WTC11 (cell line): Measurements from ENCODE around the gene GATC. TPM values are rescaled to one million over a fixed set of nuclear protein-coding genes. Genes with fewer than 3 reads are reported as not detected.

Experiments
- ATF2 ChIP-seq: sonication (generic); formaldehyde crosslinking; IDR thresholded peaks from 2 replicates; pipeline ENCODE4 v1.8.1; 2022; ENCODE audit warnings: low read depth, missing genetic modification reagents, borderline replicate concordance
- ATF3 ChIP-seq: sonication (generic); formaldehyde crosslinking; conservative IDR thresholded peaks from 2 replicates; pipeline ENCODE4 v1.8.1; 2022; ENCODE audit warnings: mild to moderate bottlenecking, missing genetic modification reagents
- CDX4 ChIP-seq: fragments of 250-450 bp; sonication (Bioruptor Pico); IDR thresholded peaks from 2 replicates; pipeline ENCODE4 v1.9.0; 2021; ENCODE audit warnings: moderate library complexity, mild to moderate bottlenecking, inconsistent platforms, borderline replicate concordance
- CREM ChIP-seq: sonication (generic); formaldehyde crosslinking; IDR thresholded peaks from 2 replicates; pipeline ENCODE4 v1.8.1; 2022; ENCODE audit warnings: mild to moderate bottlenecking, missing genetic modification reagents, moderate library complexity
- CTCF ChIP-seq: fragments of 200-600 bp; IDR thresholded peaks from 2 replicates; pipeline ENCODE4 v1.8.0; 2022; ENCODE audit warnings: antibody characterized with exemption
- ERG ChIP-seq: fragments of 250-450 bp; sonication (Bioruptor Pico); IDR thresholded peaks from 2 replicates; pipeline ENCODE4 v1.8.0; 2021; ENCODE audit warnings: mild to moderate bottlenecking
- ESRRA ChIP-seq: sonication (generic); formaldehyde crosslinking; IDR thresholded peaks from 2 replicates; pipeline ENCODE4 v1.8.1; 2022; ENCODE audit warnings: mild to moderate bottlenecking, missing genetic modification reagents, borderline replicate concordance
- ETV6 ChIP-seq: sonication (generic); formaldehyde crosslinking; IDR thresholded peaks from 2 replicates; pipeline ENCODE4 v1.8.1; 2022; ENCODE audit warnings: mild to moderate bottlenecking, missing genetic modification reagents
- IRF2 ChIP-seq: sonication (generic); formaldehyde crosslinking; IDR thresholded peaks from 2 replicates; pipeline ENCODE4 v1.8.0; 2022; ENCODE audit warnings: low read depth, missing genetic modification reagents, borderline replicate concordance
- KAT7 ChIP-seq: sonication (generic); formaldehyde crosslinking; IDR thresholded peaks from 2 replicates; pipeline ENCODE4 v1.8.1; 2023; ENCODE audit warnings: missing genetic modification reagents, mild to moderate bottlenecking, borderline replicate concordance
- MAX ChIP-seq: sonication (generic); formaldehyde crosslinking; IDR thresholded peaks from 2 replicates; pipeline ENCODE4 v1.8.0; 2022; ENCODE audit warnings: mild to moderate bottlenecking, missing genetic modification reagents
- MLX ChIP-seq: sonication (generic); formaldehyde crosslinking; IDR thresholded peaks from 2 replicates; pipeline ENCODE4 v1.8.1; 2023; ENCODE audit warnings: mild to moderate bottlenecking, missing genetic modification reagents, moderate library complexity
- NR1H2 ChIP-seq: sonication (generic); formaldehyde crosslinking; IDR thresholded peaks from 2 replicates; pipeline ENCODE4 v1.9.0; 2021; ENCODE audit warnings: mild to moderate bottlenecking, moderate library complexity, missing genetic modification reagents
- NR2C2 ChIP-seq: sonication (generic); formaldehyde crosslinking; IDR thresholded peaks from 2 replicates; pipeline ENCODE4 v1.8.0; 2022; ENCODE audit warnings: mild to moderate bottlenecking, missing genetic modification reagents
- PRRX2 ChIP-seq: fragments of 250-450 bp; sonication (Bioruptor Pico); IDR thresholded peaks from 2 replicates; pipeline ENCODE4 v1.8.0; 2021; ENCODE audit warnings: mild to moderate bottlenecking
- RELA ChIP-seq: sonication (generic); formaldehyde crosslinking; IDR thresholded peaks from 2 replicates; pipeline ENCODE4 v1.8.1; 2022; ENCODE audit warnings: missing genetic modification reagents, mild to moderate bottlenecking, borderline replicate concordance
- RORB ChIP-seq: fragments of 250-450 bp; sonication (Bioruptor Pico); IDR thresholded peaks from 2 replicates; pipeline ENCODE4 v1.9.0; 2021; ENCODE audit warnings: mild to moderate bottlenecking
- STAT6 ChIP-seq: sonication (generic); formaldehyde crosslinking; conservative IDR thresholded peaks from 2 replicates; pipeline ENCODE4 v1.8.1; 2023; ENCODE audit warnings: mild to moderate bottlenecking, low read depth, missing genetic modification reagents, moderate library complexity
- TEAD4 ChIP-seq: sonication (generic); formaldehyde crosslinking; IDR thresholded peaks from 2 replicates; pipeline ENCODE4 v1.8.0; 2022; ENCODE audit warnings: mild to moderate bottlenecking, missing genetic modification reagents
- ZBTB21 ChIP-seq: sonication (generic); formaldehyde crosslinking; IDR thresholded peaks from 2 replicates; pipeline ENCODE4 v1.8.1; 2023; ENCODE audit warnings: mild to moderate bottlenecking, missing genetic modification reagents, borderline replicate concordance
- ZMAT4 ChIP-seq: fragments of 250-450 bp; sonication (Bioruptor Pico); IDR thresholded peaks from 2 replicates; pipeline ENCODE4 v1.9.0; 2021; ENCODE audit warnings: mild to moderate bottlenecking
- ZNF121 ChIP-seq: sonication (generic); formaldehyde crosslinking; IDR thresholded peaks from 2 replicates; pipeline ENCODE4 v1.8.0; 2023; ENCODE audit warnings: missing genetic modification reagents
- ZNF219 ChIP-seq: sonication (generic); formaldehyde crosslinking; IDR thresholded peaks from 2 replicates; pipeline ENCODE4 v1.8.0; 2023; ENCODE audit warnings: missing genetic modification reagents, mild to moderate bottlenecking, borderline replicate concordance
- ZNF263 ChIP-seq: sonication (generic); formaldehyde crosslinking; IDR thresholded peaks from 2 replicates; pipeline ENCODE4 v1.8.1; 2022; ENCODE audit warnings: low read depth, mild to moderate bottlenecking, moderate library complexity, missing genetic modification reagents
- ZNF281 ChIP-seq: sonication (generic); formaldehyde crosslinking; IDR thresholded peaks from 2 replicates; pipeline ENCODE4 v1.8.0; 2023; ENCODE audit warnings: mild to moderate bottlenecking, missing genetic modification reagents
- ZNF317 ChIP-seq: sonication (generic); formaldehyde crosslinking; IDR thresholded peaks from 2 replicates; pipeline ENCODE4 v1.8.1; 2023; ENCODE audit warnings: low read depth, mild to moderate bottlenecking, moderate library complexity, missing genetic modification reagents, borderline replicate concordance
- total RNA-seq: library from RNA; stranded (reverse); gene quantifications from 3 replicates; pipeline ENCODE4 v1.2.3, GENCODE V29; 2021

The GATC gene
- total RNA-seq, 1 experiment from 2014 or later, result 33.9 TPM

- TF ChIP-seq IRF2 (no peak), MAX (CRISPR knock-in tag) (peak; percentile 85), ATF3 (CRISPR knock-in tag) (no peak), CREM (CRISPR knock-in tag) (0 out of 2 replicates have a peak, but pooled peaks have one; percentile 30), ZNF263 (no peak), STAT6 (CRISPR knock-in tag) (no peak), KAT7 (CRISPR knock-in tag) (peak; percentile 47; the same call in 1 of the 2 replicates), PRRX2 (CRISPR knock-in tag) (no peak), NR2C2 (CRISPR knock-in tag) (no peak), ZNF219 (CRISPR knock-in tag) (no peak), NR1H2 (no peak), TEAD4 (CRISPR knock-in tag) (0 out of 2 replicates have a peak, but pooled peaks have one; percentile 39), ZNF317 (CRISPR knock-in tag) (no peak), ZNF281 (no peak), ZMAT4 (CRISPR knock-in tag) (no peak), ESRRA (CRISPR knock-in tag) (0 out of 2 replicates have a peak, but pooled peaks have one; percentile 22), ERG (CRISPR knock-in tag) (no peak), RORB (CRISPR knock-in tag) (no peak), CDX4 (no peak), MLX (CRISPR knock-in tag) (no peak), ATF2 (CRISPR knock-in tag) (no peak), ETV6 (CRISPR knock-in tag) (peak; percentile 92), ZNF121 (CRISPR knock-in tag) (no peak), CTCF (no peak), RELA (CRISPR knock-in tag) (no peak), ZBTB21 (CRISPR knock-in tag) (no peak)
Measured at GRCh38 chr12:120495731-120496412, 49.6 kb downstream of the GATC start, which contains the start of gene DYNLL1 (continued).
